Measurements from ENCODE around the gene FNBP1L. TPM values are rescaled to one million over a fixed set of nuclear protein-coding genes. Genes with fewer than 3 reads are reported as not detected.

The FNBP1L gene
- total and polyA plus RNA-seq, 2 of the 8 experiments (the other 6 are each of a cell fraction or from before 2014, with no cell fraction given) = 48.9 to 95.9 TPM

GRCh38 chr1:93448983-93449804 lies 1.3 kb downstream of the FNBP1L start (continued):
- TF ChIP-seq CTCF (IDR thresholded peaks at IDR 0.05; ENCODE audit: control extremely low read depth in 1 of 3, insufficient read depth in 1 of 3, low read depth in 1 of 3, low read length in 3 of 3) (peak in 2 of 3 experiments; percentile 29 to 34; a peak in 3 of 4 replicates), SP2 (IDR thresholded peaks at IDR 0.05; ENCODE audit: low read length) (no peak), MAX (IDR thresholded peaks at IDR 0.05) (peak; percentile 18; the same call in 1 of the 2 replicates), RFX5 (IDR thresholded peaks at IDR 0.05; ENCODE audit: borderline replicate concordance, low read depth, low read length) (no peak), BCL11A (IDR thresholded peaks at IDR 0.05; ENCODE audit: low read depth in 2 of 2, low read length in 2 of 2) (no peak), POLR2A (IDR thresholded peaks at IDR 0.05; ENCODE audit: control extremely low read depth in 1 of 2, low read depth in 2 of 2, low read length in 2 of 2) (peak; percentile 49 to 84), ATF2 (IDR thresholded peaks at IDR 0.05; ENCODE audit: low read length) (peak; percentile 26; the same call in 1 of the 2 replicates), GTF2F1 (IDR thresholded peaks at IDR 0.05; ENCODE audit: borderline replicate concordance, low read depth, low read length) (no peak), CEBPB (IDR thresholded peaks at IDR 0.05; ENCODE audit: low read depth, low read length) (peak; percentile 34; the same call in 1 of the 2 replicates), BRCA1 (IDR thresholded peaks at IDR 0.05; ENCODE audit: low read depth, low read length) (no peak), POU5F1 (IDR thresholded peaks at IDR 0.05; ENCODE audit: low read depth, low read length) (no peak), SRF (IDR thresholded peaks at IDR 0.05; ENCODE audit: low read depth, low read length) (no peak), SAP30 (IDR thresholded peaks at IDR 0.05; ENCODE audit: insufficient read depth, insufficient replicate concordance, low read length) (no peak), JUN (IDR thresholded peaks at IDR 0.05; ENCODE audit: low read depth, low read length) (no peak), BACH1 (IDR thresholded peaks at IDR 0.05; ENCODE audit: low read length) (peak; percentile 57; the same call in 1 of the 2 replicates), TCF12 (IDR thresholded peaks at IDR 0.05; ENCODE audit: low read depth, low read length) (no peak; the same call in 1 of the 2 replicates), SP4 (IDR thresholded peaks at IDR 0.05; ENCODE audit: low read length) (no peak), SP1 (IDR thresholded peaks at IDR 0.05; ENCODE audit: low read depth, low read length) (0 out of 2 replicates have a peak, but pooled peaks have one; percentile 31), EZH2 (IDR thresholded peaks at IDR 0.05; ENCODE audit: low read depth, low read length, severe bottlenecking) (no peak)

Measured in H1 (cell line).